ENCODE measurements around the gene ST6GALNAC6.

- peak; percentile 81 for TF ChIP-seq POLR2AphosphoS5 (IDR thresholded peaks at IDR 0.05; ENCODE audit: low read length)
- TF ChIP-seq RAD21 (IDR thresholded peaks at IDR 0.05; ENCODE audit: insufficient read depth, low read depth, low read length): no peak
These were observed 16.7 kb upstream of the ST6GALNAC6 start for GRCh38 chr9:127915801-127916719.

All from GM12878 (cell line).